Measurements from ENCODE around the gene SLC25A23. TPM values are rescaled to one million over a fixed set of nuclear protein-coding genes. Genes with fewer than 3 reads are reported as not detected.

SLC25A23 gene
- total and polyA plus RNA-seq, 9 of the 15 experiments (the other 6 are each of a cell fraction or from before 2014, with no cell fraction given), result 6.1 to 72.0 (median 26.6) TPM

DNA sequence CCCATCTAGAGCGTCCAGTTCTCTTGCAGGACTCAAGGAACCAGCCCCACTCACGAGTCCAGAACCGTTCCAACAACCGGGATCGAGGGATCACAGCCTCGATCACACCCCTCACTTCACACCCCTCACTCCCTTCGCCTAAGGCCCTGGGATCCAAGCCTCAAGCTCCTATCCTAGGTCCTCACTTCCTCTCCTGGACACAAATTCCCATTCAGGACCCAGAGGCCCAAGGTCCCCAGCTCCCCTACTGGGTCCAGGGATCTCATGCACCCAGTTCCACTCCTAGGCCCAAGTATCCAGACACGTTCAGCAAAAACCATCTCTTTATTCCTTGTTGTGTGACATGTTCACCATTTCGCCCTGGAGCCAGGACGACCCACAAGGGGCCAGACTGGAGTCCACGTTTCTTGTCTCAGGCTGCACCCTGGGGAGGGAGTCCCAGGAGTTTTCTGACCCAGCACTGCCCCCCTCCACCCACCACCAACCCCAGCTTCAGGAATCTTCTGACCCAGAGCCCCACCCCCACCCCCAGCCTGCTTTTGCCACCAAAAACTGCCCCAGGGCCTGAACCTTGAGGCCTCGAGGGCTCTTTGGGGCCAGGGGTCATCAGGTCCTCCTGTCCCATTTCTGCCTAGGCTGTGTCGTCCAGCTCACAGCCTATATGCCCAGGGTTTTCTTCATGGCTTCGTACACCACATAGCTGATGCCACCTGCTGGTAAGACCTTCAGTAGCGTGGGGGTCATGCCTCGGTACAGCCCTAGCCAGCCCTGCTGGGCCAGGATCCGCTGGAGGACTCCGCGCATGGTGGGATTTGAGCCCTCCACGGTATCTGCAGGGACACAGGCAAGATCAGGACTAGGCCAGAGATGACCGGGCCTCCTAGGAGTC, 33.6 kb downstream of the SLC25A23 start (continued):
- TF ChIP-seq CBX3 (IDR thresholded peaks at IDR 0.05; ENCODE audit: borderline replicate concordance in 1 of 2, low read length in 2 of 2) (peak in 1 of 2 experiments; percentile 70; a peak in 1 of 3 replicates), KLF16 (IDR thresholded peaks at IDR 0.05) (no peak), U2AF1 (optimal IDR thresholded peaks at IDR 0.05; ENCODE audit: low read depth, low read length) (no peak), FOXK1 (CRISPR knock-in tag; IDR thresholded peaks at IDR 0.05; ENCODE audit: borderline replicate concordance) (peak; percentile 43; the same call in 1 of the 2 replicates), HMG20A (CRISPR knock-in tag; conservative IDR thresholded peaks at IDR 0.05) (no peak), ZNF551 (CRISPR knock-in tag; IDR thresholded peaks at IDR 0.05) (no peak), ZNF586 (CRISPR knock-in tag; conservative IDR thresholded peaks at IDR 0.05) (no peak), KLF13 (tag; IDR thresholded peaks at IDR 0.05; ENCODE audit: borderline replicate concordance, low read depth) (peak; percentile 3; the same call in 1 of the 2 replicates), ZNF431 (CRISPR knock-in tag; IDR thresholded peaks at IDR 0.05) (0 out of 2 replicates have a peak, but pooled peaks have one; percentile 6), CREM (IDR thresholded peaks at IDR 0.05; ENCODE audit: low read depth) (no peak), ZNF143 (CRISPR knock-in tag; IDR thresholded peaks at IDR 0.05) (no peak), ZKSCAN8 (CRISPR knock-in tag; IDR thresholded peaks at IDR 0.05) (no peak), NUFIP1 (IDR thresholded peaks at IDR 0.05; ENCODE audit: partially characterized antibody) (peak; percentile 89), SIN3A (IDR thresholded peaks at IDR 0.05; ENCODE audit: borderline replicate concordance in 2 of 2, control insufficient read depth in 1 of 2, low read depth in 2 of 2, low read length in 2 of 2) (no peak), TAF15 (IDR thresholded peaks at IDR 0.05; ENCODE audit: low read depth, low read length) (no peak), ZNF830 (CRISPR knock-in tag; IDR thresholded peaks at IDR 0.05) (no peak)
- TF ChIP-seq, protein P1, sequence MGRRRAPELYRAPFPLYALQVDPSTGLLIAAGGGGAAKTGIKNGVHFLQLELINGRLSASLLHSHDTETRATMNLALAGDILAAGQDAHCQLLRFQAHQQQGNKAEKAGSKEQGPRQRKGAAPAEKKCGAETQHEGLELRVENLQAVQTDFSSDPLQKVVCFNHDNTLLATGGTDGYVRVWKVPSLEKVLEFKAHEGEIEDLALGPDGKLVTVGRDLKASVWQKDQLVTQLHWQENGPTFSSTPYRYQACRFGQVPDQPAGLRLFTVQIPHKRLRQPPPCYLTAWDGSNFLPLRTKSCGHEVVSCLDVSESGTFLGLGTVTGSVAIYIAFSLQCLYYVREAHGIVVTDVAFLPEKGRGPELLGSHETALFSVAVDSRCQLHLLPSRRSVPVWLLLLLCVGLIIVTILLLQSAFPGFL (CRISPR knock-in tag; IDR thresholded peaks at IDR 0.05), result no peak
- TF ChIP-seq, protein P2, sequence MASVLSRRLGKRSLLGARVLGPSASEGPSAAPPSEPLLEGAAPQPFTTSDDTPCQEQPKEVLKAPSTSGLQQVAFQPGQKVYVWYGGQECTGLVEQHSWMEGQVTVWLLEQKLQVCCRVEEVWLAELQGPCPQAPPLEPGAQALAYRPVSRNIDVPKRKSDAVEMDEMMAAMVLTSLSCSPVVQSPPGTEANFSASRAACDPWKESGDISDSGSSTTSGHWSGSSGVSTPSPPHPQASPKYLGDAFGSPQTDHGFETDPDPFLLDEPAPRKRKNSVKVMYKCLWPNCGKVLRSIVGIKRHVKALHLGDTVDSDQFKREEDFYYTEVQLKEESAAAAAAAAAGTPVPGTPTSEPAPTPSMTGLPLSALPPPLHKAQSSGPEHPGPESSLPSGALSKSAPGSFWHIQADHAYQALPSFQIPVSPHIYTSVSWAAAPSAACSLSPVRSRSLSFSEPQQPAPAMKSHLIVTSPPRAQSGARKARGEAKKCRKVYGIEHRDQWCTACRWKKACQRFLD (CRISPR knock-in tag; IDR thresholded peaks at IDR 0.05), result peak; percentile 18; the same call in 1 of the 2 replicates
- TF ChIP-seq, protein P3, sequence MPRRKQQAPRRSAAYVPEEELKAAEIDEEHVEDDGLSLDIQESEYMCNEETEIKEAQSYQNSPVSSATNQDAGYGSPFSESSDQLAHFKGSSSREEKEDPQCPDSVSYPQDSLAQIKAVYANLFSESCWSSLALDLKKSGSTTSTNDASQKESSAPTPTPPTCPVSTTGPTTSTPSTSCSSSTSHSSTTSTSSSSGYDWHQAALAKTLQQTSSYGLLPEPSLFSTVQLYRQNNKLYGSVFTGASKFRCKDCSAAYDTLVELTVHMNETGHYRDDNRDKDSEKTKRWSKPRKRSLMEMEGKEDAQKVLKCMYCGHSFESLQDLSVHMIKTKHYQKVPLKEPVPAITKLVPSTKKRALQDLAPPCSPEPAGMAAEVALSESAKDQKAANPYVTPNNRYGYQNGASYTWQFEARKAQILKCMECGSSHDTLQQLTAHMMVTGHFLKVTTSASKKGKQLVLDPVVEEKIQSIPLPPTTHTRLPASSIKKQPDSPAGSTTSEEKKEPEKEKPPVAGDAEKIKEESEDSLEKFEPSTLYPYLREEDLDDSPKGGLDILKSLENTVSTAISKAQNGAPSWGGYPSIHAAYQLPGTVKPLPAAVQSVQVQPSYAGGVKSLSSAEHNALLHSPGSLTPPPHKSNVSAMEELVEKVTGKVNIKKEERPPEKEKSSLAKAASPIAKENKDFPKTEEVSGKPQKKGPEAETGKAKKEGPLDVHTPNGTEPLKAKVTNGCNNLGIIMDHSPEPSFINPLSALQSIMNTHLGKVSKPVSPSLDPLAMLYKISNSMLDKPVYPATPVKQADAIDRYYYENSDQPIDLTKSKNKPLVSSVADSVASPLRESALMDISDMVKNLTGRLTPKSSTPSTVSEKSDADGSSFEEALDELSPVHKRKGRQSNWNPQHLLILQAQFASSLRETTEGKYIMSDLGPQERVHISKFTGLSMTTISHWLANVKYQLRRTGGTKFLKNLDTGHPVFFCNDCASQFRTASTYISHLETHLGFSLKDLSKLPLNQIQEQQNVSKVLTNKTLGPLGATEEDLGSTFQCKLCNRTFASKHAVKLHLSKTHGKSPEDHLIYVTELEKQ (CRISPR knock-in tag; IDR thresholded peaks at IDR 0.05), result no peak

All from K562 (cell line).